Mucosa of descending colon (tissue), 3 donors: ENCODE measurements around the gene KDM6A. TPM values are rescaled to one million over a fixed set of nuclear protein-coding genes. Genes with fewer than 3 reads are reported as not detected.

Experiments
- ATAC-seq: fragments of 200-7000 bp; cut with Tn5 transposase; one replicate; pipeline ENCODE4 v1.9.1; 2020; ENCODE audit warnings: mild to moderate bottlenecking, moderate library complexity
- DNase-seq, 3 donors: peaks; one replicate each; pipeline ENCODE4 v3.0.0-alpha.2; 2020
- H3K36me3 ChIP-seq: fragments of 200-600 bp; one replicate; pipeline ENCODE4 v1.8.0; 2021; ENCODE audit warnings: low read depth, mild to moderate bottlenecking
- H3K4me1 ChIP-seq: fragments of 200-600 bp; one replicate; pipeline ENCODE4 v1.8.0; 2021; ENCODE audit warnings: low read depth, mild to moderate bottlenecking
- H3K4me3 ChIP-seq: fragments of 200-600 bp; one replicate; pipeline ENCODE4 v1.8.0; 2021; ENCODE audit warnings: mild to moderate bottlenecking
- H3K9me3 ChIP-seq: fragments of 200-600 bp; one replicate; pipeline ENCODE4 v1.8.0; 2021; ENCODE audit warnings: mild to moderate bottlenecking
- CTCF ChIP-seq: fragments of 200-600 bp; IDR thresholded peaks from one replicate; pipeline ENCODE4 v1.8.0; 2022; ENCODE audit warnings: antibody characterized with exemption, mild to moderate bottlenecking
- intact Hi-C, 2 donors: fragments of 100-400 bp; cut with DNase I in 1 of 2; cut with micrococcal nuclease in 1 of 2; formaldehyde crosslinking; loops; one replicate each; pipeline versions ENCODE4 v1.11.0 to v1.11.1; 2022; cut with DNase I, micrococcal nuclease
- total RNA-seq, 3 donors: library from RNA; stranded (reverse); fragmentation: NEBNext Ultra II Directional in 2 of 3; extraction: Animal tissue kit (Norgen Biotek cat#: 25700) in 2 of 3; gene quantifications; one replicate each; pipeline versions ENCODE4 v1.2.1 to v1.2.4, GENCODE V29; 2021 to 2023
- donor health status: DM: no; HTN: no; CAD: no; lungs with moderate emphysema.
- donor health status: DM: no; HTN: no; CAD: no.
- donor health status: DM: no; HTN: yes; CAD: no.

KDM6A gene
- total RNA-seq, 3 donors from 2014 or later: 24.0 to 41.5 (median 36.5) TPM

- ATAC-seq (no peak), DNase-seq (no peak)
- no peaks in the 10 kb centered on the region for H3K4me1 ChIP-seq
- no peaks in the 10 kb centered on the region for H3K36me3 ChIP-seq
- intact Hi-C loops: no loop called here
- H3K4me3 ChIP-seq: no peak overlapping the region
- H3K9me3 ChIP-seq: no peaks in the 10 kb centered on the region
- no peak for TF ChIP-seq CTCF
Measured at GRCh38 chrX:45017946-45018345, 145.0 kb downstream of the KDM6A start.

GRCh38 chrX:45022150-45022549 is 149.2 kb downstream of the KDM6A start:
- ATAC-seq (no peak), DNase-seq (no peak)
- H3K4me1 ChIP-seq: no peaks in the 10 kb centered on the region
- no peak for TF ChIP-seq CTCF
- H3K9me3 ChIP-seq: no peaks in the 10 kb centered on the region
- intact Hi-C loops: no loop called here
- no peak overlapping the region for H3K4me3 ChIP-seq
- H3K36me3 ChIP-seq: no peaks in the 10 kb centered on the region

- no peaks in the 10 kb centered on the region for H3K36me3 ChIP-seq
- no peaks in the 10 kb centered on the region for H3K9me3 ChIP-seq
- H3K4me3 ChIP-seq: no peak overlapping the region
- intact Hi-C loops: no loop called here
- no peak for TF ChIP-seq CTCF
- ATAC-seq (no peak), DNase-seq (no peak)
- no peaks in the 10 kb centered on the region for H3K4me1 ChIP-seq
Measured at GRCh38 chrX:45024501-45024900, 151.5 kb downstream of the KDM6A start.

GRCh38 chrX:45026036-45026435 is 153.0 kb downstream of the KDM6A start:
- H3K9me3 ChIP-seq: no peaks in the 10 kb centered on the region
- DNase-seq (no peak), ATAC-seq (no peak)
- H3K36me3 ChIP-seq: no peaks in the 10 kb centered on the region
- TF ChIP-seq CTCF: no peak
- intact Hi-C loops: no loop called here
- no peaks in the 10 kb centered on the region for H3K4me1 ChIP-seq
- no peak overlapping the region for H3K4me3 ChIP-seq

GRCh38 chrX:45031830-45032378 is 158.9 kb downstream of the KDM6A start:
- intact Hi-C loops: no loop called here
- DNase-seq: no peak
- no peaks in the 10 kb centered on the region for H3K36me3 ChIP-seq
- no peaks in the 10 kb centered on the region for H3K4me1 ChIP-seq
- no peaks in the 10 kb centered on the region for H3K9me3 ChIP-seq
- TF ChIP-seq CTCF: no peak
- H3K4me3 ChIP-seq: no peak overlapping the region
- ATAC-seq: no peak

GRCh38 chrX:45035071-45035470 is 162.1 kb downstream of the KDM6A start:
- H3K4me1 ChIP-seq: no peaks in the 10 kb centered on the region
- no peaks in the 10 kb centered on the region for H3K36me3 ChIP-seq
- no peaks in the 10 kb centered on the region for H3K9me3 ChIP-seq
- ATAC-seq (no peak), DNase-seq (no peak)
- intact Hi-C loops: no loop called here
- no peak for TF ChIP-seq CTCF
- H3K4me3 ChIP-seq: no peak overlapping the region
